Activated CD4-positive, alpha-beta memory T cell treated with anti-CD3 and anti-CD28 coated beads, Interleukin-2, amount 10 ng/mL, durations not matched to agents 7 days and 5 days (primary cell): ENCODE data around the gene PTGER4. TPM values are rescaled to one million over a fixed set of nuclear protein-coding genes. Genes with fewer than 3 reads are reported as not detected.

Experiments used
- CTCF ChIA-PET: fragments of 350-600 bp; sonication (Branson Sonifier 250); formaldehyde crosslinking; loops from one replicate; lab custom pipeline; 2021; ENCODE audit warnings: antibody characterized with exemption, inconsistent platforms; lab: Charles Lee
- POLR2A ChIA-PET: fragments of 350-600 bp; sonication (Branson Sonifier 250); formaldehyde crosslinking; loops from one replicate; lab custom pipeline; 2021; ENCODE audit warnings: antibody characterized with exemption; lab: Charles Lee
- DNase-seq: peaks from one replicate; pipeline ENCODE4 v3.0.0-alpha.2; 2020
- H3K27ac Mint-ChIP-seq: one replicate; pipeline ENCODE4 v1.8.0; 2021; ENCODE audit warnings: mild to moderate bottlenecking, mixed read lengths
- H3K27me3 Mint-ChIP-seq: one replicate; pipeline ENCODE4 v1.8.0; 2021; ENCODE audit warnings: mixed read lengths
- H3K36me3 Mint-ChIP-seq: one replicate; pipeline ENCODE4 v1.8.0; 2021; ENCODE audit warnings: low read depth, mixed read lengths
- H3K4me1 Mint-ChIP-seq: one replicate; pipeline ENCODE4 v1.8.0; 2021; ENCODE audit warnings: mixed read lengths
- H3K4me3 Mint-ChIP-seq: one replicate; pipeline ENCODE4 v1.8.0; 2021; ENCODE audit warnings: mild to moderate bottlenecking, mixed read lengths
- H3K9me3 Mint-ChIP-seq: one replicate; pipeline ENCODE4 v1.8.0; 2021; ENCODE audit warnings: mixed read lengths
- total RNA-seq, 2 experiments: library from RNA; stranded (reverse); gene quantifications; one replicate each; pipeline ENCODE4 v1.2.3, GENCODE V29; 2021

Gene PTGER4
- total RNA-seq, 2 experiments from 2014 or later: 51.0 to 54.1 TPM

DNA sequence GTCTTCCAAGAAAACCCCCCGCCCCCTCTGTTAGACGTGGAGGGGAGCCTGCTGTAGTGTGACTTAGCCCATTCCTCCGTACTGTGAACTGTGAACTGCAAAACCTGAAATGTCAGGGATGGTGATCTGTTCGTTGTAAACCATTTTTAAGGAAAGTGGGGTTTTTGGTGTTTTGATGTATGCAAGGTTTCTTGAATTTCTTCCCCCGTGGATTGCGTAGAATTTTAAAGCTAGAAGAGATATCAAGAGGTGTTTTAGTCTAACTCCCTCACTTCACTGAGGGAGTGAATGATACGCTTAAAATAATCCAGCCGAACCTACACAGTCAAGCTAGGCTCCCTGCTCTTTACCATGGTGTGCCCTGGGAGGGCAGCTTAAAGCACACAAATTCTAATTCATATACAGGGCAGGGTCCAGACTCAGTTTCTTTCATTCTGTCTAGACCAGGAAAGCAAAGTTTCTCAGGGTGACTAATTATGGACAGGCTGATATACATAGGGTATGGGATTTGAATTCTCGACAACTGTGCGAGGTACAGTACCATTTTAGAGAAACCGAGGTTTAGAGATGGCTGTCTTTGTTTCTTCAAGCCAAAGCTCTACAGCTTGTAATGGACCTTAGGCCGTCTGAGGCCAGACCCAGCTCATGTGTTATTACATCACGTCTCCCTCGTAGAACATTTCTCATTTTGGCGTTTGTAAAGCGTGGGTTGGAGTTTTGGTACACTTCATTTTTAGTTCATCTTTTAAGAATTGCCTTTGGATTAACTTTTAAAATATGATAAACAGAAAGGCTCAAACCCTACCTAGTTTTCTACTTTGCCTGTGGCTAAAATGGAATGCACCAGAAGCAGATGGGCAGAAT, 2.7 kb downstream of the PTGER4 start:
- ChIA-PET CTCF (interaction anchor here (1.0 to 1.9 kb wide), 5 partner anchors 27 to 733 kb away, joined by 3 to 6 read pairs (median 3); no protein-coding TSS in a partner anchor), POLR2A (interaction anchor here (0.6 to 8.9 kb wide), 8 partner anchors 29 to 315 kb away, joined by 3 to 145 read pairs (median 6); no protein-coding TSS in a partner anchor)
- peak overlapping the region; percentile 96 for H3K27ac Mint-ChIP-seq
- H3K27me3 Mint-ChIP-seq: no peaks in the 10 kb centered on the region
- H3K4me1 Mint-ChIP-seq: peaks cover 44% of the 10 kb centered on the region
- no peaks in the 10 kb centered on the region for H3K9me3 Mint-ChIP-seq
- peak overlapping the region; percentile 95 for H3K4me3 Mint-ChIP-seq
- peaks cover 66% of the 10 kb centered on the region for H3K36me3 Mint-ChIP-seq
- DNase-seq: no peak

DNA sequence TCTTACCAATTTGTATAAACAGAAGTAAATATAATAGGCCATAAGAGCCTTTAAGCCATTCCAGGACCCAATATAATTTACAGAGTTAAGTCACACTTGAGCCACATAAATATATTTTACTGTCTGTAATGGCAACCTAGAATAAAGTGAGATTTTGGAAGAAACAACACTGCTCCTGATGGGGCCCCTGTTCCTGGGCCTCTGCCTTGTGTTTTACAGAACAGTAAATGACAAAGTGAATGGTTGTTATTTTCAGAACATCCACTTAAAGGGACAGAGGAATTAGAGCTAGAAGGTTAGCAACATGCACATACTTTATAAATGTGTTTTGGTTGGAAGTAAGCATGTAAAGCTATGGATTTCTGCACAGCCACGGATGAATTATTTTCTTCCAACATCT, 3.6 kb downstream of the PTGER4 start:
- Mint-ChIP-seq H3K27ac (peak overlapping the region; percentile 96), H3K9me3 (no peaks in the 10 kb centered on the region), H3K27me3 (no peaks in the 10 kb centered on the region), H3K4me1 (peaks cover 47% of the 10 kb centered on the region), H3K4me3 (peak overlapping the region; percentile 95), H3K36me3 (peaks cover 75% of the 10 kb centered on the region)
- ChIA-PET POLR2A (interaction anchor here (0.9 to 8.9 kb wide), 11 partner anchors 7 to 969 kb away, joined by 3 to 145 read pairs (median 6); no protein-coding TSS in a partner anchor), CTCF (interaction anchor here (0.9 to 2.4 kb wide), 7 partner anchors 22 to 735 kb away, joined by 3 to 7 read pairs (median 3); no protein-coding TSS in a partner anchor)
- no peak for DNase-seq

DNA sequence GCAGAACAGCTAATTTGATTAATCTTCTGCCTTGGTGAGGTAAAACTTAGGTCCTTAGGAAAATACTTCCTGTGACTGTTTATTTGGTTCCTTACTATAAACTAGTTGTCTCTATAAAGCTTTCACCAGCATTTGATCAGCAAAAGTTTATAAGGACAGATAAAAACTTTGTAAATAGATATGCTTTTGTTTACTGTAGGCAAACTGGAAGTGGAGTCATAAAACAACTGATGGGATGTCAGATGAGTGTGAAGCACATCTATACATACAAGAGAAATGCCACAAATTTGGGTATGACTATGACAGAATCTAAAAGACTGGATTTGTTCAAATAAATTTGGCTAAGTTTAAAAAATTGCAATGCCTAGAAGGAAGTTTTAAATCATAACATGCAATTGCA, 5.5 kb downstream of the PTGER4 start:
- H3K36me3 Mint-ChIP-seq: peaks cover 86% of the 10 kb centered on the region
- H3K4me3 Mint-ChIP-seq: peak overlapping the region; percentile 78
- no peaks in the 10 kb centered on the region for H3K27me3 Mint-ChIP-seq
- no peak for DNase-seq
- ChIA-PET POLR2A (interaction anchor here (1.0 to 8.9 kb wide), 9 partner anchors 9 to 515 kb away, joined by 3 to 145 read pairs (median 11); no protein-coding TSS in a partner anchor), CTCF (interaction anchor here (1.2 to 2.4 kb wide), 6 partner anchors 33 to 736 kb away, joined by 3 to 17 read pairs (median 4); no protein-coding TSS in a partner anchor)
- H3K27ac Mint-ChIP-seq: peak overlapping the region; percentile 85
- H3K9me3 Mint-ChIP-seq: no peaks in the 10 kb centered on the region
- peaks cover 58% of the 10 kb centered on the region for H3K4me1 Mint-ChIP-seq

DNA sequence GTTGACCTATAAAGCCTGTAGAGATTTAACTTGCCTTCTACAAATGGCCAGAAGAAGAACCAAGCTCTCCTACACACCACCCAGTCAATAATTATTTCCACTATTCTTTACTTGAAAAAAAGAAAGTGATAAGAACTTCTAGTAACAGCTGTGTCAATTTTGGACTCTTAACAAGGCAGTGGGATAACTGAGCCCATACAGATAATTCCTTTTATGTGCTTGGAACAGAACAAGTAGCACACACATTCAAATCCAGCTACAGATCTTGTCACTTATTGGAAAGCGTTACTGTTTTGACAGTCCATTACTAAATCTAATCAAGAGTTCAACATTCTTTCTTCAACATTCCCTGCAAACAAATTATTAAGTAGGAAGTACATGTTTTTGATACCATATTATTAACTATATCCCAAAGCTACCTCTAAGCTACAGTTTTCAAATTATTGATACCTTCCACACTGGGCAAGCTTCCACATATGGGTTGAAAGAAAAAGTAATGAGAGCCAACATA, 6.3 kb downstream of the PTGER4 start:
- Mint-ChIP-seq H3K4me3 (peak overlapping the region; percentile 78), H3K27me3 (no peaks in the 10 kb centered on the region), H3K9me3 (no peaks in the 10 kb centered on the region), H3K27ac (peak overlapping the region; percentile 85), H3K4me1 (peaks cover 64% of the 10 kb centered on the region), H3K36me3 (peaks cover 85% of the 10 kb centered on the region)
- ChIA-PET CTCF (interaction anchor here (1.1 to 2.2 kb wide), 8 partner anchors 50 to 972 kb away, joined by 3 to 17 read pairs (median 4); no protein-coding TSS in a partner anchor), POLR2A (interaction anchor here (0.8 to 8.9 kb wide), 9 partner anchors 10 to 462 kb away, joined by 3 to 145 read pairs (median 11); no protein-coding TSS in a partner anchor)
- DNase-seq: no peak

DNA sequence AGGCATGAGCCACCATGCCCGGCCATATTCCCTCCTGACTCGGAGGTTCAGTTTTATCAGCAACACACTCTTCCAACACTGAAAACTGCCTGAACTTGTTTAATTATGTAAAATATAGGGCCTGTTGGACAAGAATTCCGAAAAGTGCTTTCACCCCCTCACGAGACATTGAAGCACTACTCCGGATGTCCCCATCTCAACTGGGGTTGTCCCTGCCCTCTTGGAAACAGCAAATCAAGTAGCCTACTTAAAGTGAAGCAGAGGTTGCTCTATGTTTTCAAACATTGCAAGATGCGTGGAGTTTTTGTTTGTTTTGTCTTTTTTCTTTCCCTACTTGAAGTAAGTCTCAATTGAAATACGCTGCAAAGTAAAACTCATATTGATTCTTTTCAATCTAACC, 7.6 kb downstream of the PTGER4 start:
- peak; percentile 49 for DNase-seq
- Mint-ChIP-seq H3K4me1 (peaks cover 72% of the 10 kb centered on the region), H3K4me3 (peak overlapping the region; percentile 78), H3K36me3 (peaks cover 85% of the 10 kb centered on the region), H3K9me3 (no peaks in the 10 kb centered on the region), H3K27me3 (no peaks in the 10 kb centered on the region), H3K27ac (peak overlapping the region; percentile 85)
- POLR2A ChIA-PET: interaction anchor here (1.4 to 8.9 kb wide), 3 partner anchors 11 to 280 kb away, joined by 10 to 145 read pairs (median 26); no protein-coding TSS in a partner anchor
- CTCF ChIA-PET: interaction anchor here (1.2 to 2.2 kb wide), 3 partner anchors 277 to 973 kb away, joined by 3 to 17 read pairs (median 3); no protein-coding TSS in a partner anchor

DNA sequence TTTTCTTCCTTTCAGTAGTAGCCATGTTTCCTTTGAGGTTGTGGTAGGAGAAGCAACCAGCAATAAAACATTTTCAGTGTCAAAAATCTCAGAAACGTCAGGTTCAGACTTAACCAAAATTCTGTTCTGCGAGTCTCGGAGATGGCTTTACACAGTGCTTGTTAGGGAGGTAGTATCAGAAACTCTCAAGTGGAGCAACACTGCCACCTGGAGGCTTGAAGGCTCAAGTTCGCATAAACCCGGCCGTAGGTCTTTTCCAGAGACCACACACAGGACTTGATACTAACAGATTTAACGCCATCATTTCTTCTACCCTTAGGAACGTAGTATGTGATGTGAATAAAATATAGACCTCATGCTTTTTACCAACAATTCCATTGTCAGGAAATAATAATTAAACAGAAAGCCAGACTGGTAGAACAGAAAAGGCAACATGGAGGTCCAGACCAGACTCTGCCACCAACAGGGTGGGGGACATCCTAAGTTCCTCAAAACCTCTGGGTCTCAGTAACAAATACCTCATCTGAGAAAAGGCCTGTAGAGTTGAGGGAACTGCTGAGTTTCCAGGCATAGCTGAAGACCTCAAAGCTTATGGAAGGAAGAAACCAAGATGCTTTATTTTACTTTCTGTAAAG, 8.5 kb downstream of the PTGER4 start:
- Mint-ChIP-seq H3K9me3 (no peaks in the 10 kb centered on the region), H3K27me3 (no peaks in the 10 kb centered on the region), H3K36me3 (peaks cover 80% of the 10 kb centered on the region), H3K4me1 (peaks cover 75% of the 10 kb centered on the region), H3K27ac (peak overlapping the region; percentile 85), H3K4me3 (peak overlapping the region; percentile 78)
- POLR2A ChIA-PET: interaction anchor here (1.2 to 2.0 kb wide), 2 partner anchors 8 to 251 kb away, joined by 4 to 9 read pairs; partner anchors contain the start of gene PTGER4
- CTCF ChIA-PET: interaction anchor here (0.6 to 3.3 kb wide), 7 partner anchors 15 to 740 kb away, joined by 3 to 23 read pairs (median 3); no protein-coding TSS in a partner anchor
- DNase-seq: peak; percentile 90

DNA sequence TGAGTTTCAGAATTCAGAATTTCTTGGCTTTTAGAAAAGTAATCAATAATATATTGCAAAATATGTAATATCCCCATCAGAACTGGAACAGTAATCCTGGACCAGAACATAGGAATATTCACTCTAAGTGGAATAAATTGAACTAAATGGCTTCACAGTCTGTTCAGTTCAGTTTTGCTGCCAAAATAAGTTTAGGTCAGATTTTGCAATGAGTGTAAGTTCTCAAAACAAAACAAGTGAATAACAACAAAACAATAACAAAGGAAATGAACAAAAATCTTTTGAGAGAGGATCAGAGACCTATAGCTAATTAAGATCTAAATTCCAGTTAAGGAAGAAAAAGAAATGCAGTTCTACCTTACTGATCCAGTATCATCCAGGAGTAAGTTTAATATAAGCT, 9.3 kb downstream of the PTGER4 start:
- peaks cover 69% of the 10 kb centered on the region for H3K4me1 Mint-ChIP-seq

DNA sequence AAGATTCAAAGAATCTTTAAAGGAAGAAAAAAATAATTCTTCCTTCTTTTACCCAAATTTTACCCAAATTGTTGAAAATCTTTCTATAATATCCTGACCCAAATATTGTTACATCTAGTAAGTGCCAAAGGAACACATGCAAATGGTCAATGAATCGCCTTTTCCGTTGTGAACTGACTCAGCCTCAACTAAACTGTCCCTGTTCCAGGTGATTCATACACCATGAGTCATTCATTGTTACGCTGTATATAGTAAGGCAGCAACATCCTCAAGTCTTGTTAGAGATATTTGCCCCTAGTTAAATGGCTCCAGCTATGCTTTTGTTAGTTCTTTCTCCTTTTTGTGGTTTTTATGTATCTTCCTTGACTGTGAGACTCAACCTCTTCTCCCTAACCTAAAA, 9.7 kb downstream of the PTGER4 start:
- Mint-ChIP-seq H3K27ac (peak overlapping the region; percentile 85), H3K27me3 (no peaks in the 10 kb centered on the region), H3K9me3 (no peaks in the 10 kb centered on the region), H3K4me1 (peaks cover 65% of the 10 kb centered on the region), H3K36me3 (peaks cover 78% of the 10 kb centered on the region), H3K4me3 (no peak overlapping the region)
- ChIA-PET CTCF (interaction anchor here (0.9 to 3.3 kb wide), 6 partner anchors 44 to 741 kb away, joined by 3 to 23 read pairs (median 5); no protein-coding TSS in a partner anchor), POLR2A (interaction anchor here (1.0 to 2.0 kb wide), 4 partner anchors 9 to 353 kb away, joined by 3 to 9 read pairs (median 4); partner anchors contain the start of gene PTGER4)
- peak; percentile 61 for DNase-seq

More for the DNA sequence above, 9.3 kb downstream of the PTGER4 start:
- no peaks in the 10 kb centered on the region for H3K9me3 Mint-ChIP-seq
- DNase-seq: no peak
- H3K4me3 Mint-ChIP-seq: peak overlapping the region; percentile 16
- CTCF ChIA-PET: interaction anchor here (0.6 to 3.3 kb wide), 9 partner anchors 14 to 740 kb away, joined by 3 to 23 read pairs (median 4); no protein-coding TSS in a partner anchor
- H3K27me3 Mint-ChIP-seq: no peaks in the 10 kb centered on the region
- POLR2A ChIA-PET: interaction anchor here (1.0 to 2.0 kb wide), 4 partner anchors 9 to 353 kb away, joined by 3 to 9 read pairs (median 4); partner anchors contain the start of gene PTGER4
- peak overlapping the region; percentile 85 for H3K27ac Mint-ChIP-seq
- H3K36me3 Mint-ChIP-seq: peaks cover 77% of the 10 kb centered on the region

DNA sequence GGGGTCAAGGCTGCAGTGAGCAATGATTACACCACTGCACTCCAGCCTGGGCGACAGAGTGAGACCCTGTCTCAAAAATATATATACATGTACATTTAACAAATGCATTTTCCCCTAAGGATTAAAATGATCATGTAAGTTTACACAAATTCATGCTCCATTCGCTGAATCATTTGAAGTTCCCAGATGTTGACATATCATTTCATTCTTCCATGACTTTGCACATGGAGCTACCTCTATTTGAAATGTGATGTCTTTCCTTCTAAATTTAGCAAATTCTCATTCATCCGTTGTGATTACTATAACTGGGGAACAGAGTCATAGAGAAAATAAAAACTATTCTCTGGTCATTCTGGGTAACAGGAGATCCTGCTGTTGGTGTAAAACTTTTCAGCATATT, 10.6 kb downstream of the PTGER4 start:
- H3K9me3 Mint-ChIP-seq: no peaks in the 10 kb centered on the region
- H3K4me3 Mint-ChIP-seq: no peak overlapping the region
- CTCF ChIA-PET: interaction anchor here (0.6 to 3.3 kb wide), 3 partner anchors 9 to 742 kb away, joined by 3 to 23 read pairs (median 3); no protein-coding TSS in a partner anchor
- no peak for DNase-seq
- POLR2A ChIA-PET: interaction anchor here (1.6 kb wide), 1 partner anchor 10 kb away, joined by 5 read pairs; the partner anchor contains the start of gene PTGER4
- H3K27ac Mint-ChIP-seq: peak overlapping the region; percentile 6
- peaks cover 61% of the 10 kb centered on the region for H3K4me1 Mint-ChIP-seq
- H3K27me3 Mint-ChIP-seq: no peaks in the 10 kb centered on the region
- peaks cover 82% of the 10 kb centered on the region for H3K36me3 Mint-ChIP-seq

DNA sequence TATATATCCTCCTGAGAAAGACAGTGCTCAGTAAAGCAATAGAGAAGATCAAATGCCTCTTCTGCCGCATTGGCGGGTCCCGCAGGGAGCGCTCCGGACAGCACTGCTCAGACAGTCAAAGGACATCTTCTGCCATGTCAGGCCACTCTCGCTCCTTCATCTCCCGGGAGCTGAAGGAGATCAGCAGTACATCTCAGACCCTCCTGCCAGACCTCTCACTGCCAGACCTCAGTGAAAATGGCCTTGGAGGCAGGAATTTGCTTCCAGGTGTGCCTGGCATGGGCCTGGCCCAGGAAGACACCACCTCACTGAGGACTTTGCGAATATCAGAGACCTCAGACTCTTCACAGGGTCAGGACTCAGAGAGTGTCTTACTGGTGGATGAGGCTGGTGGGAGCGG, 12.2 kb downstream of the PTGER4 start:
- ChIA-PET CTCF (no interaction called here), POLR2A (interaction anchor here (1.9 kb wide), 1 partner anchor 434 kb away, joined by 5 read pairs; no protein-coding TSS in a partner anchor)
- H3K27ac Mint-ChIP-seq: peak overlapping the region; percentile 42
- no peaks in the 10 kb centered on the region for H3K27me3 Mint-ChIP-seq
- peaks cover 82% of the 10 kb centered on the region for H3K36me3 Mint-ChIP-seq
- DNase-seq: no peak
- no peaks in the 10 kb centered on the region for H3K9me3 Mint-ChIP-seq
- H3K4me1 Mint-ChIP-seq: peaks cover 47% of the 10 kb centered on the region
- H3K4me3 Mint-ChIP-seq: no peak overlapping the region

DNA sequence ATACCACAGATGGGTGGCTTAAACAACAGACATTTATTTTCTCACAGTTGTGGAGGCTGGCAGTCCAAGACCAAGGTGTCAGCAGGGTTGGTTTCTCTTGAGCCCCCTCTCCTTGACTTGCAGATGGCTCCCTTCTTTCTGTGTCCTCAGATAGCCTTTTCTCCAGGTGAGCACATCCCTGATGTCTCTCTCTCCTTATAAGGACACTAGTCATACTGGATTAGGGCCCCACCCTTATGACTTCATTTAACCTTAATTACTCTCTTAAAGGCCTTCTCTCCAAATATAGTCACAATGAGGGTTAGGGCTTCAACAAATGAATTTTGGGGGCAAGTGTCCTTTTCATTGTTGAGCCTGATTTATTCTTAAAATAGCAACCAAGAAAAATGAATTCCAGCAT, 14.7 kb downstream of the PTGER4 start:
- Mint-ChIP-seq H3K27me3 (no peaks in the 10 kb centered on the region), H3K36me3 (peaks cover 71% of the 10 kb centered on the region), H3K4me3 (no peak overlapping the region), H3K27ac (no peak overlapping the region), H3K4me1 (peaks cover 23% of the 10 kb centered on the region), H3K9me3 (no peaks in the 10 kb centered on the region)
- CTCF ChIA-PET: no interaction called here
- POLR2A ChIA-PET: no interaction called here
- DNase-seq: no peak
